GM19452 (cell line): ENCODE results near the gene LRPAP1.

Experiments
- ATAC-seq: cut with Tn5 transposase; IDR thresholded peaks from one replicate; pipeline ENCODE4 v1.9.1; 2021; ENCODE audit not compliant: unreplicated experiment

LRPAP1 gene

DNA sequence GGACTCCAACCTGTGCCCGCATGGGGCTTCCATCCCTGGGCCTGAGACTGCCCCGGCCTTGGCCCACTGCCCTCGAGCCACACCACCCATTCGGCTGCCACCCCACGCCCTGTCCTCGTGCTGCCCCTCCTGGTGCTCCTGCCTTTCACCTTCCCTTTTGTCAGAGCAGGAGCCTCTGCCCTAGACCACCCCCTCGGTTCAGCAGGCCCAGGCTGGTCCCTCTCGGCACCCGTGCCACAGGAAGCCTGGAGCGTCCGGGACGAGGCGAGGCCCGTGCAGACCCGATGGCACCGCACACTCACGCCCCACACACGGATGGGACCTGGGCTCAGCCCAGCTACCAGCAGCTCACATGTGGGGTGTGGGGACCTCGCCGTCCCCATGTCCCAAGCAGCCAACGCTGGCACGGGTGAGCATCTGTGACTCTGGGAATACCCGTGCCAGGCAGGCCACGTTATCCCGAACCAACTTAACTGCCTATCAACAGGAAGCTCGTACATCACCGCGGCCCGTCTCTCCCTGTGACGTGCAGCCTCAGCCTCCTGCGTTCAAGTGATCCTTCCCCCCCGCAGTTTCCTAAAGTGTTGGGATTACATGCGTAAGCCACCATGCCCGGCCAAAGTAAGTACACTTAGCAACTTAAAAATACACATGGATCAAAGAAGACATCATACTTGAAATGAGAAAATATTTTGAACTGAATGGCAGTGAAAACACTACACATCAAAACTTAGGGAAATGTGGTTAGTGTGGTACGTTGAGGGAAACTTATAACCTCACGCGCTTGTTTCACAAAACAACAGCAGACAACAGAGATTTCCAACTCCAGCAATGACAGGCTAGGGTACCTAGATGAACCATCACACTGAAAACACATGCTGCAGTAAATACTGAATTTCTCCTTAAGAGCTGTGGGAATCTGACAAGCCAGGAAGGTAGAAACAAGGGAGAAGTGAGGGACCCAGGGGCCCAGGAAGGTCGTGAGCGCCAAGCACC, 29.0 kb downstream of the LRPAP1 start:
- ATAC-seq, result no peak

GRCh38 chr4:3501825-3502425, 30.3 kb downstream of the LRPAP1 start:
- ATAC-seq, result no peak

- ATAC-seq, result no peak
Measured at GRCh38 chr4:3501126-3501824, 30.9 kb downstream of the LRPAP1 start.

- ATAC-seq, result no peak
Measured at GRCh38 chr4:3500634-3501101, 31.6 kb downstream of the LRPAP1 start.

DNA sequence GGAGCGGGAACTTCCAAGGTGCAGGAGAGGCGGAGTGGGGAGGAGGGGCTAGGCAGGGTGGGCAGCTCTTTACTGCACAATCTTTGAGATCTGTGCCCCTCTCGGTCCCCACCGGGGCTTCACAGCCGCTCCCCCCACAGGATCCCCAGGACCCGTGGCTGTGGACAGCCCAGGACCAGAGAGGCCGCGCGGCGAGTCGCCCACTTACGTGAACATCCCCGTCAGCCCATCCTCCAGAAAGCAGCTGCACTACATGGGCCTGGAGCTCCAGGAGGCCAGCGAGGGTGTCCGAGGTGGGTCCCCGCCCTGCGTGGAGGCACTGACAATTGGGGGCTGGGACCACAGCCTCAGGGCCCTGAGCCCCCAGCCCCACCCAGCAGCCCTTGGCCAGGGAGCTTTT, 32.1 kb downstream of the LRPAP1 start:
- no peak for ATAC-seq

- no peak for ATAC-seq
Measured at GRCh38 chr4:3499710-3500109, 32.5 kb downstream of the LRPAP1 start.

- no peak for ATAC-seq
Measured at GRCh38 chr4:3498901-3499510, 33.2 kb downstream of the LRPAP1 start.

DNA sequence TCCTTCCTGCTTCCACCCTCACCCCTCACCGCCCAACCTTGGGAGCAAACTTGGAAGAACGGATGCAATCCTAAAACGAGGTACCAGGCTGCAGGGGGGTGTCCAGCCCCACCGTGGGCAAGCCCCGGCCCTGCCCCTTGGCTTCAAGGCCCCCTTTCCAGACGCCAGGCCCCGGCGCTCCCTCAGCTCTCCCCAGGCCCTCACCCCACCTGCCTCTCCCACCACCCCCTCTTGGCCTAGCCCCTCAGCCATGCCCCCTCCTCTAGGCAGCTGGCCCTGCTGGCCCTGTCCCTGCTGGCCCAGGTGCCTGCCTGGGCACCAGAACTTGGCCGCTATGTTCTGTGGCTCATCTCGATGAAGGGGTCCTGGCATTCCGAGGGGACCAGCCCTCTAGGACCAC, 33.8 kb downstream of the LRPAP1 start:
- no peak for ATAC-seq

DNA sequence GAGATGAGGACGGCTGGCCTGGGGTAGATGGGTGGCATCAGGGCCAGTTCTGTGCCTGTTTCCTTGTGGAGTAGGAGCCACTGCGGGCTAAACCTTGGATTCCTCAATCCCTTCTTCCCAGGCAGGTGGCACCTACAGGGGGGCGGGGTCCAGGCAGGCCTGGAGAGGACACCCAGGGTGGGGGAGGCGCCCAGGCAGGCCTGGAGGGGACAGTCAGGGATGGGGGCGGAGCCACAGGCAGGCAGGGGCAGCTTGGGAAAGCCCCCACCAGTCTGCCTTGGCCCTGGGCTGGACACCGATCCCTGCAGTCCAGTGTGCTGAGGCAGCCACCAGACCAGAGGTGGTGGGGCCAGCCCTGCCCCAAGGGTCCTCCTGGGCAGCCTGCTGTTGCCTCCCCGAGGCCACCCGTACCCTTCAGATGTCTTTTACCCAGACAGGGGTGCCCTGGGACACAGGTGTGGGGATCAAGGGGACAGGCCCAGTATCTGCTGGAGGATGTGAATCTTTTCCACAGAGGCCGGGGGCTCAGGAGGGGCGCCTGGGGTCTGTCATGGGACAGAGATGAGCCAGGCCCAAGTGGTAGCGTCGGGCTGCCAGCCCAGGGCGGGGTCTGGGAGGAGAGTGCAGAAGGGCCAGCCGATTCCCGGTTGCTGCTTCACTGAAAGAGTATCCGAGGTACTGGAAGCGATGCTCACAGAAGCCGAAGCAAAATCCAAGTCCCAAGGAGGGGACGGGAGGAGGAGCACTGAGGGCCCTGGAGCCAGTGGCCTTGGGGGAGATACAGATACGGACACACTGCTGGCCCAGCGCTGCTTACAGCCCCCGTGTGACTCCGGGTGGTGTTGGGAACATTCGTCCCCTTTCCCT, 34.5 kb downstream of the LRPAP1 start:
- no peak for ATAC-seq

GRCh38 chr4:3497095-3497494, 35.1 kb downstream of the LRPAP1 start:
- no peak for ATAC-seq

DNA sequence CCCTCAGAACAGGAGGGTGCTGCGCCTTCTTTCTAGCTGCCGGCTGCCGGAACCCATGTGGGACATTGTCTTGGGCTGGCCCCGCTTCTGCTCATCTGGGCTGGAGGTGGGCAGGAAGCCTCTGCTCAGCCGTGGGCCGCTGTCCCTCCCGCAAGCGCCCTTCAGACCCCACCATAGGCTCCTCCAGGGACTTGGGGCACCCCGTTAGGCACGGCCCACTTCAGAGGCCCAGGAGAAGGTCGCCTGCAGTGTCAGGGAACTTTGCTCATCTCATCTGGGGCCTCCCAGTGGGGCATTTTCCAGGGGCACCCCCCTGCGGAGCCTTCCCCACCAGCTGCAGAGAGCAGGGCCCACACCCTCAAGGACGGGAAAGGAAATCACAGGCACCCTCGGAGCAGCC, 36.2 kb downstream of the LRPAP1 start:
- no peak for ATAC-seq

DNA sequence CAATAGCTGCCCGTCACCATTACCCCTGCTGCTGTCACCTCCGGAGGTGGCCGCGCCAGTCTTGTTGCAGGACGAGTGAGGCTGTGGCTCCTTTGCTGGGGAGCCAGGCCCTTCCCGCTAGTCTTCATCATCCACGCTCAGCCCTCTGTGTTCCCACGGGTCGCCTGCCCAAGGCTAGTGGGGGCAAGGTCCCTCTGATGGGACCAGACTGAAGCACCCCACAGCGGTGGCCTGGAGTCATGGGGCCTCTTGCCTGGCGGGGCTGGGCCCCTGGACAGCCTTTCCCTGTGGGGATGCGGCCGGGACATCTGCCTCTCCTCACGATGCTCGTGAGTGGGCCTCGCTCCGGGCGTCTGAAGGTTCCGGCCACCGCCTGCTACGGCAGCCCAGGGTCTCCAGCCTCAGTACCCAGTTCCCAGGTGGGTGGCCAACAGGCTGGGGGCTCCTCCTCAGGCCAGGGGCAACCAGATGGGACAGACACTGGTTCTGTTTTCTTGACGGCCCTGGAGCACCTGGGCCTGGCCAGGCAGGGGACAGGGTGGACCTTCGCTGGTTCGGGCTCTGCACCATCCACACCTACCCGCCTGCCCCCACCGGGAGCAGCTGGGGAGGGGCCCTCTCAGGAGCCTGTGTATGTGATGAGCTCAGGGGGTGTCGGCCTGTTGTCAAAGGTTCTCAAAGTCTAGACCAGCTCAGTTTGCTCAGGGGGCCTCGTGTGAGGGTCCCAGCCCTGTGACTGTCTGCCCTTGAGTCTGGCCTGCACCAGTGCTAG, 36.8 kb downstream of the LRPAP1 start:
- no peak for ATAC-seq

- no peak for ATAC-seq
Measured at GRCh38 chr4:3494462-3494871, 37.8 kb downstream of the LRPAP1 start.

- no peak for ATAC-seq
Measured at GRCh38 chr4:3493720-3494461, 38.3 kb downstream of the LRPAP1 start.

DNA sequence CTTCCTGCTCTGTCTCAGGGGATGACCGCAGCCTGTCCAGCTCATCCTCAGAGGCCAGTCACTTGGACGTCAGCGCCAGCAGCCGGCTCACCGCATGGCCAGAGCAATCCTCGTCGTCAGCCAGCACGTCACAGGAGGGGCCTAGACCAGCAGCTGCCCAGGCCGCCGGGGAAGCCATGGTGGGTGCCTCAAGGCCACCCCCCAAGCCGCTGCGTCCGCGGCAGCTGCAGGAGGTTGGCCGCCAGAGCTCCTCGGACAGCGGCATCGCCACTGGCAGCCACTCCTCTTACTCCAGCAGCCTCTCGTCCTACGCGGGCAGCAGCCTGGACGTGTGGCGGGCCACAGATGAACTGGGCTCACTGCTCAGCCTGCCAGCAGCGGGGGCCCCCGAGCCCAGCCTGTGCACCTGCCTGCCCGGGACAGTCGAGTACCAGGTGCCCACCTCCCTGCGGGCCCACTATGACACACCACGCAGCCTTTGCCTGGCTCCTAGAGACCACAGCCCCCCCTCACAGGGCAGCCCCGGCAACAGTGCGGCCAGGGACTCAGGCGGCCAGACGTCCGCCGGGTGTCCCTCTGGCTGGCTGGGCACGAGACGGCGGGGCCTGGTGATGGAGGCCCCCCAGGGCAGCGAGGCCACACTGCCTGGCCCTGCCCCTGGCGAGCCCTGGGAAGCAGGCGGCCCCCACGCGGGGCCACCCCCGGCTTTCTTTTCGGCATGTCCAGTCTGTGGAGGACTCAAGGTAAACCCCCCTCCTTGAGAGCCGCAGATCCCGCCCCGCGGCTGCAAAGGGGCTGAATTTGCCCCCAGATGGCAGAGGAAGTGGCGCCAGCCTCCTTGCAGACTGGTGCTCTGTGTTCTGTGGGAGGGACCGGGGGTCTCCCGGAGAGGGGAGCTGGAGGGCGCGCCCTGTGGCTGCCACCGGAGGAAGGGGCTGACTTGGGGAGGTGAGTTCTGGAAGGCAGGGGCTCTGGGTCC, 39.2 kb downstream of the LRPAP1 start:
- no peak for ATAC-seq

DNA sequence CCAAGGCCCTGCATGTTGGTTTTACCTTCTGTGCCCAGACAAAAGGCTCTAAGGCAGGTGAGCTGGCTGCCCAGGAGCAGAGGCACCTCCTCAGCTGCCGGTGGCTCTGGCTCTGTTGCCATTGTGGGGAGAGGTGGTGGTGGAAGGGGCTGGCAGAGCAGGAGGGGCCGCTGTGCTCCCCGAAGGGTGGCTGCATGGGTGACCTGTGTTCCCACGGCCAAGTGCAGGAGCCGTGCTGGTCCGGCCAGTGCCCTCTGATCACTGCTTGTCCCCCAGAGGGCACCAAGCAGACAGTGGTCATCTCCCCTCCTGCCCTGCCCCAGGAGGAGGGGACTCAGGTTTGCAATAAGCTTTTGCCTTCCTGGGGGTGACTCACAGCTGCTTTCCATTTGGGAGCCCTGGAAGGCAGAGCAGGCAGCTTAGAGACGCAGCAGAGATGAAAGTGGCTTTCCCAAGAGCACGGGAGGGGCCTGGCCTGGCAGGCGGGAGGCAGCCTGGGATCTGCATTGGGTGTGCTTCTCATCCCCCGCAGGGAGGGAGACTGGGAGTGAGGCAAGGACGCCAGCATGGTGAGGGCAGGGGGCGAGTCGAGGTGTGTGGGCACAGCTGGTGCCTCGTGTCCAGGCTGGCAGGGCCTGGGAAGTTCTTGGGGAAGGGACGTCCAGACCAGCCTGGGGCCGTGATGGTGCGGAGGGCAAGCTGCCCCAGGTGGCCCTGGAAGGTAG, 40.4 kb downstream of the LRPAP1 start:
- ATAC-seq, result no peak

GRCh38 chr4:3489451-3489962, 42.7 kb downstream of the LRPAP1 start:
- ATAC-seq, result no peak
